ENCODE data around the gene CARMIL1.

The CARMIL1 gene

GRCh38 chr6:25414755-25415154 lies 135.6 kb downstream of the CARMIL1 start:
- no peak overlapping the region for H3K4me2 ChIP-seq (ENCODE audit: low read length, poor library complexity, severe bottlenecking)
- no peak overlapping the region for H3K14ac ChIP-seq (ENCODE audit: low read length in 2 of 2)
- no peak overlapping the region for H2AK5ac ChIP-seq (ENCODE audit: low read length, severe bottlenecking)
- H3K27ac ChIP-seq (ENCODE audit: low read length, poor library complexity, severe bottlenecking) = no peak overlapping the region
- no peak overlapping the region for H2BK12ac ChIP-seq (ENCODE audit: low read length in 2 of 2)
- H2AFZ ChIP-seq (ENCODE audit: low read depth, low read length) = no peak overlapping the region
- H4K8ac ChIP-seq (ENCODE audit: low read length) = no peak overlapping the region
- peak overlapping the region; percentile 69 for H3K9ac ChIP-seq (ENCODE audit: low read length)
- no peak for DNase-seq
- H3K27me3 ChIP-seq (ENCODE audit: control insufficient read depth in 1 of 2, insufficient read depth in 1 of 2, low read length in 2 of 2) = no peaks in the 10 kb centered on the region
- peaks cover 2% of the 10 kb centered on the region for H3K9me3 ChIP-seq (ENCODE audit: control insufficient read depth, low read length)
- no peak overlapping the region for H4K91ac ChIP-seq (ENCODE audit: low read length)
- peaks cover 36% of the 10 kb centered on the region for H3K79me1 ChIP-seq (replicated peaks; ENCODE audit: low read length, poor library complexity, severe bottlenecking)
- H3K4me3 ChIP-seq (ENCODE audit: insufficient read depth in 1 of 2, low read depth in 1 of 2, low read length in 2 of 2) = peak overlapping the region in 1 of 2 experiments; percentile 13
- no peak overlapping the region for H2BK15ac ChIP-seq (ENCODE audit: low read depth, poor library complexity, severe bottlenecking)
- no peak overlapping the region for H2BK120ac ChIP-seq (ENCODE audit: low read depth, low read length)
- peaks cover 6% of the 10 kb centered on the region for H3K4me1 ChIP-seq (ENCODE audit: control insufficient read depth, insufficient read depth, low read depth, low read length)
- no peak overlapping the region for H3K4ac ChIP-seq (ENCODE audit: low read depth in 1 of 2, low read length in 2 of 2)
- H3K36me3 ChIP-seq (ENCODE audit: control insufficient read depth in 1 of 2, insufficient read depth in 2 of 2, low read depth in 1 of 2, low read length in 2 of 2) = no peaks in the 10 kb centered on the region
- H3K23ac ChIP-seq (ENCODE audit: low read length in 2 of 2) = no peak overlapping the region
- no peak overlapping the region for H3K18ac ChIP-seq (ENCODE audit: low read depth in 1 of 2, low read length in 2 of 2)
- H2BK5ac ChIP-seq (ENCODE audit: low read depth, low read length, poor library complexity, severe bottlenecking) = no peak overlapping the region

DNA sequence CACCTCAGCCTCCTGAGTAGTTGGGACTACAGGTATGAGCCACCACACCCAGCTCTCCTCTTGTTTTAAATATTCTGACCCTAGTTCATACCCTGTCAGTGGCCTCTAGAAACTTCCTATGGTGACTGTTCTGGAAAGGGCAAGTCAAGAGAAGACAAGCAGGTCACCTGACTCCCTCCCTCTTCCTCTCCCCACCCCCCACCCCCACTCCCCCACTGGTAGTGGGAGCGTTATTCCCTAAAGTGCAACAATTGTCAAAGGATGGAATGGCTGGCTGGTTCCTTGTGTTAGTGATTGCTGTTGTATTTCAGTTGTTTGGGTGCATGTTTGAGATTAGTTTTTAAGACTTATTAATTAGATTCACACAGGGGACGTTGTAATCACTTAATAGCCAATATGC lies 136.1 kb downstream of the CARMIL1 start:
- no peak overlapping the region for H2BK12ac ChIP-seq (ENCODE audit: low read length in 2 of 2)
- no peak for DNase-seq
- H3K4ac ChIP-seq (ENCODE audit: low read depth in 1 of 2, low read length in 2 of 2) = no peak overlapping the region
- no peak overlapping the region for H3K23ac ChIP-seq (ENCODE audit: low read length in 2 of 2)
- H2BK15ac ChIP-seq (ENCODE audit: low read depth, poor library complexity, severe bottlenecking) = no peak overlapping the region
- no peak overlapping the region for H2BK120ac ChIP-seq (ENCODE audit: low read depth, low read length)
- H3K36me3 ChIP-seq (ENCODE audit: control insufficient read depth in 1 of 2, insufficient read depth in 2 of 2, low read depth in 1 of 2, low read length in 2 of 2) = peaks cover 2 to 3% of the 10 kb centered on the region in 2 experiments
- no peak overlapping the region for H2BK5ac ChIP-seq (ENCODE audit: low read depth, low read length, poor library complexity, severe bottlenecking)
- H3K14ac ChIP-seq (ENCODE audit: low read length in 2 of 2) = no peak overlapping the region
- H4K8ac ChIP-seq (ENCODE audit: low read length) = no peak overlapping the region
- no peaks in the 10 kb centered on the region for H3K27me3 ChIP-seq (ENCODE audit: control insufficient read depth in 1 of 2, insufficient read depth in 1 of 2, low read length in 2 of 2)
- H2AFZ ChIP-seq (ENCODE audit: low read depth, low read length) = no peak overlapping the region
- H3K4me3 ChIP-seq (ENCODE audit: insufficient read depth in 1 of 2, low read depth in 1 of 2, low read length in 2 of 2) = no peak overlapping the region
- peaks cover 7% of the 10 kb centered on the region for H3K9me3 ChIP-seq (ENCODE audit: control insufficient read depth, low read length)
- no peak overlapping the region for H2AK5ac ChIP-seq (ENCODE audit: low read length, severe bottlenecking)
- no peak overlapping the region for H3K27ac ChIP-seq (ENCODE audit: low read length, poor library complexity, severe bottlenecking)
- WGBS = no CpG with 5 or more reads among the region's 2 CpGs
- H3K18ac ChIP-seq (ENCODE audit: low read depth in 1 of 2, low read length in 2 of 2) = no peak overlapping the region
- H3K79me1 ChIP-seq (replicated peaks; ENCODE audit: low read length, poor library complexity, severe bottlenecking) = peaks cover 38% of the 10 kb centered on the region
- peaks cover 6% of the 10 kb centered on the region for H3K4me1 ChIP-seq (ENCODE audit: control insufficient read depth, insufficient read depth, low read depth, low read length)
- H3K4me2 ChIP-seq (ENCODE audit: low read length, poor library complexity, severe bottlenecking) = no peak overlapping the region
- no peak overlapping the region for H4K91ac ChIP-seq (ENCODE audit: low read length)
- H3K9ac ChIP-seq (ENCODE audit: low read length) = no peak overlapping the region

GRCh38 chr6:25415701-25416100 lies 136.5 kb downstream of the CARMIL1 start:
- H3K27ac ChIP-seq (ENCODE audit: low read length, poor library complexity, severe bottlenecking) = no peak overlapping the region
- H3K4ac ChIP-seq (ENCODE audit: low read depth in 1 of 2, low read length in 2 of 2) = no peak overlapping the region
- H3K18ac ChIP-seq (ENCODE audit: low read depth in 1 of 2, low read length in 2 of 2) = no peak overlapping the region
- peaks cover 7% of the 10 kb centered on the region for H3K9me3 ChIP-seq (ENCODE audit: control insufficient read depth, low read length)
- peaks cover 2 to 8% of the 10 kb centered on the region in 2 experiments for H3K36me3 ChIP-seq (ENCODE audit: control insufficient read depth in 1 of 2, insufficient read depth in 2 of 2, low read depth in 1 of 2, low read length in 2 of 2)
- no peak overlapping the region for H2BK120ac ChIP-seq (ENCODE audit: low read depth, low read length)
- H4K91ac ChIP-seq (ENCODE audit: low read length) = no peak overlapping the region
- no peaks in the 10 kb centered on the region for H3K27me3 ChIP-seq (ENCODE audit: control insufficient read depth in 1 of 2, insufficient read depth in 1 of 2, low read length in 2 of 2)
- no peak for DNase-seq
- no peak overlapping the region for H3K4me3 ChIP-seq (ENCODE audit: insufficient read depth in 1 of 2, low read depth in 1 of 2, low read length in 2 of 2)
- H3K9ac ChIP-seq (ENCODE audit: low read length) = no peak overlapping the region
- no peak overlapping the region for H3K14ac ChIP-seq (ENCODE audit: low read length in 2 of 2)
- no peak overlapping the region for H3K23ac ChIP-seq (ENCODE audit: low read length in 2 of 2)
- H2BK5ac ChIP-seq (ENCODE audit: low read depth, low read length, poor library complexity, severe bottlenecking) = peak overlapping the region; percentile 1
- no peak overlapping the region for H2AFZ ChIP-seq (ENCODE audit: low read depth, low read length)
- peaks cover 36% of the 10 kb centered on the region for H3K79me1 ChIP-seq (replicated peaks; ENCODE audit: low read length, poor library complexity, severe bottlenecking)
- WGBS = 74% methylated on average over 3 of the region's 4 CpGs
- no peak overlapping the region for H2BK15ac ChIP-seq (ENCODE audit: low read depth, poor library complexity, severe bottlenecking)
- H2AK5ac ChIP-seq (ENCODE audit: low read length, severe bottlenecking) = peak overlapping the region; percentile 23
- H3K4me2 ChIP-seq (ENCODE audit: low read length, poor library complexity, severe bottlenecking) = no peak overlapping the region
- peaks cover 6% of the 10 kb centered on the region for H3K4me1 ChIP-seq (ENCODE audit: control insufficient read depth, insufficient read depth, low read depth, low read length)
- no peak overlapping the region for H2BK12ac ChIP-seq (ENCODE audit: low read length in 2 of 2)
- no peak overlapping the region for H4K8ac ChIP-seq (ENCODE audit: low read length)

- no peak overlapping the region for H2BK15ac ChIP-seq (ENCODE audit: low read depth, poor library complexity, severe bottlenecking)
- H4K91ac ChIP-seq (ENCODE audit: low read length) = no peak overlapping the region
- H2BK5ac ChIP-seq (ENCODE audit: low read depth, low read length, poor library complexity, severe bottlenecking) = no peak overlapping the region
- peak overlapping the region; percentile 17 for H3K4me2 ChIP-seq (ENCODE audit: low read length, poor library complexity, severe bottlenecking)
- H2AK5ac ChIP-seq (ENCODE audit: low read length, severe bottlenecking) = no peak overlapping the region
- H3K4ac ChIP-seq (ENCODE audit: low read depth in 1 of 2, low read length in 2 of 2) = no peak overlapping the region
- H4K8ac ChIP-seq (ENCODE audit: low read length) = no peak overlapping the region
- peaks cover 7% of the 10 kb centered on the region for H3K9me3 ChIP-seq (ENCODE audit: control insufficient read depth, low read length)
- H2BK12ac ChIP-seq (ENCODE audit: low read length in 2 of 2) = no peak overlapping the region
- WGBS = 87% methylated on average over 2 of the region's 2 CpGs
- peak overlapping the region; percentile 63 for H3K27ac ChIP-seq (ENCODE audit: low read length, poor library complexity, severe bottlenecking)
- H2BK120ac ChIP-seq (ENCODE audit: low read depth, low read length) = no peak overlapping the region
- DNase-seq = no peak
- H3K14ac ChIP-seq (ENCODE audit: low read length in 2 of 2) = no peak overlapping the region
- peaks cover 2 to 11% of the 10 kb centered on the region in 2 experiments for H3K36me3 ChIP-seq (ENCODE audit: control insufficient read depth in 1 of 2, insufficient read depth in 2 of 2, low read depth in 1 of 2, low read length in 2 of 2)
- H3K4me3 ChIP-seq (ENCODE audit: insufficient read depth in 1 of 2, low read depth in 1 of 2, low read length in 2 of 2) = no peak overlapping the region
- H2AFZ ChIP-seq (ENCODE audit: low read depth, low read length) = no peak overlapping the region
- peaks cover 30% of the 10 kb centered on the region for H3K79me1 ChIP-seq (replicated peaks; ENCODE audit: low read length, poor library complexity, severe bottlenecking)
- H3K23ac ChIP-seq (ENCODE audit: low read length in 2 of 2) = no peak overlapping the region
- peaks cover 6% of the 10 kb centered on the region for H3K4me1 ChIP-seq (ENCODE audit: control insufficient read depth, insufficient read depth, low read depth, low read length)
- H3K18ac ChIP-seq (ENCODE audit: low read depth in 1 of 2, low read length in 2 of 2) = no peak overlapping the region
- H3K9ac ChIP-seq (ENCODE audit: low read length) = no peak overlapping the region
- H3K27me3 ChIP-seq (ENCODE audit: control insufficient read depth in 1 of 2, insufficient read depth in 1 of 2, low read length in 2 of 2) = no peaks in the 10 kb centered on the region
These were observed 138.0 kb downstream of the CARMIL1 start for GRCh38 chr6:25417046-25417605.
